ENCODE results near the gene STXBP6.

GRCh38 chr14:24925771-24926374, 124.1 kb downstream of the STXBP6 start:
- TF ChIP-seq CTCF (conservative IDR thresholded peaks at IDR 0.05) (no peak), ZFX (IDR thresholded peaks at IDR 0.05) (no peak)

Data from C4-2B (cell line).